Neural progenitor cell (in vitro differentiated cells): ENCODE results near the gene RAB37. TPM values are rescaled to one million over a fixed set of nuclear protein-coding genes. Genes with fewer than 3 reads are reported as not detected.

Experiments
- DNase-seq: peaks from one replicate; pipeline ENCODE4 v3.0.0-alpha.2; 2016; ENCODE audit warnings: low spot score
- H2AFZ ChIP-seq: fragments of 200-600 bp; sonication (generic); replicated peaks from 2 replicates; pipeline ENCODE4 v1.6.1; 2016; ENCODE audit warnings: antibody characterized with exemption
- H3F3A ChIP-seq: fragments of 200-600 bp; sonication (generic); 2 replicates; pipeline ENCODE4 v1.6.1; 2016; ENCODE audit warnings: antibody characterized with exemption, low read depth
- H3K27ac ChIP-seq: fragments of 200-600 bp; sonication (generic); 2 replicates; pipeline ENCODE4 v1.5.1; 2016; ENCODE audit warnings: mild to moderate bottlenecking
- H3K27me3 ChIP-seq: fragments of 200-600 bp; sonication (generic); 2 replicates; pipeline ENCODE4 v1.6.1; 2016; ENCODE audit warnings: mild to moderate bottlenecking, moderate library complexity
- H3K36me3 ChIP-seq: fragments of 200-600 bp; sonication (generic); 2 replicates; pipeline ENCODE4 v1.5.1; 2016
- H3K4me1 ChIP-seq: fragments of 200-600 bp; sonication (generic); 2 replicates; pipeline ENCODE4 v1.6.1; 2016; ENCODE audit warnings: mixed run types
- H3K4me2 ChIP-seq: fragments of 200-600 bp; sonication (generic); 2 replicates; pipeline ENCODE4 v1.6.1; 2016
- H3K4me3 ChIP-seq: fragments of 200-600 bp; sonication (generic); 2 replicates; pipeline ENCODE4 v1.5.1; 2016
- H3K79me2 ChIP-seq: fragments of 200-600 bp; sonication (generic); 2 replicates; pipeline ENCODE4 v1.6.1; 2016; ENCODE audit warnings: low read depth
- H3K9ac ChIP-seq: fragments of 200-600 bp; sonication (generic); 2 replicates; pipeline ENCODE4 v1.6.1; 2016
- H3K9me3 ChIP-seq: fragments of 200-600 bp; sonication (generic); 2 replicates; pipeline ENCODE4 v1.5.1; 2016; ENCODE audit warnings: low read depth
- H4K20me1 ChIP-seq: fragments of 200-600 bp; sonication (generic); 2 replicates; pipeline ENCODE4 v1.6.1; 2016; ENCODE audit warnings: low read depth
- H3K27ac Mint-ChIP-seq: 3 replicates; pipeline ENCODE4 v1.8.0; 2021; ENCODE audit warnings: mixed read lengths
- H3K27me3 Mint-ChIP-seq: 2 replicates; pipeline ENCODE4 v1.8.0; 2022; ENCODE audit warnings: low read depth, mild to moderate bottlenecking, inconsistent platforms, moderate library complexity, mixed read lengths; ENCODE audit not compliant: insufficient read depth
- H3K36me3 Mint-ChIP-seq: 3 replicates; pipeline ENCODE4 v1.8.0; 2021; ENCODE audit warnings: mixed read lengths
- H3K4me1 Mint-ChIP-seq: 3 replicates; pipeline ENCODE4 v1.8.0; 2021; ENCODE audit warnings: mixed read lengths
- H3K4me3 Mint-ChIP-seq: 3 replicates; pipeline ENCODE4 v1.8.0; 2021; ENCODE audit warnings: mild to moderate bottlenecking, moderate library complexity, mixed read lengths
- H3K9me3 Mint-ChIP-seq: 3 replicates; pipeline ENCODE4 v1.8.0; 2020; ENCODE audit warnings: mixed read lengths
- CTCF ChIP-seq: fragments of 200-600 bp; sonication (generic); IDR thresholded peaks from 2 replicates; pipeline ENCODE4 v1.5.1; 2017; ENCODE audit warnings: antibody characterized with exemption, mild to moderate bottlenecking
- EZH2 ChIP-seq: fragments of 200-600 bp; sonication (generic); IDR thresholded peaks from 2 replicates; pipeline ENCODE4 v1.6.1; 2017; ENCODE audit warnings: antibody characterized with exemption, mild to moderate bottlenecking, moderate library complexity
- EZH2phosphoT487 ChIP-seq: fragments of 200-600 bp; sonication (generic); IDR thresholded peaks from 2 replicates; pipeline ENCODE4 v1.6.1; 2017; ENCODE audit warnings: antibody characterized with exemption
- total RNA-seq: library from RNA; depleted of rRNA; stranded (reverse); fragments of >200 nt; gene quantifications from 2 replicates; pipeline ENCODE4 v1.2.3, GENCODE V29; 2015; ENCODE audit warnings: low replicate concordance

RAB37 gene
- total RNA-seq, 1 donor from 2014 or later: 1.5 TPM

- Mint-ChIP-seq H3K36me3 (no peaks in the 10 kb centered on the region), H3K27me3 (peaks cover 3% of the 10 kb centered on the region), H3K27ac (no peak overlapping the region), H3K4me1 (peaks cover 1% of the 10 kb centered on the region), H3K4me3 (no peak overlapping the region), H3K9me3 (no peaks in the 10 kb centered on the region)
- Histone ChIP-seq H4K20me1 (peaks cover 16% of the 10 kb centered on the region), H2AFZ (no peak overlapping the region), H3K79me2 (no peaks in the 10 kb centered on the region), H3K4me3 (no peak overlapping the region), H3K9ac (no peak overlapping the region), H3K9me3 (no peaks in the 10 kb centered on the region), H3K36me3 (no peaks in the 10 kb centered on the region), H3K27ac (no peak overlapping the region), H3K4me2 (no peak overlapping the region), H3K4me1 (no peaks in the 10 kb centered on the region), H3F3A (peaks cover 2% of the 10 kb centered on the region), H3K27me3 (no peaks in the 10 kb centered on the region)
- TF ChIP-seq CTCF (no peak), EZH2 (no peak), EZH2phosphoT487 (no peak)
- DNase-seq: no peak
Measured at GRCh38 chr17:74786431-74787055, 49.5 kb downstream of the RAB37 start.

GRCh38 chr17:74790161-74791058 lies 53.4 kb downstream of the RAB37 start:
- peaks cover 3% of the 10 kb centered on the region for H3K36me3 Mint-ChIP-seq
- DNase-seq: no peak

GRCh38 chr17:74792586-74793105 lies 55.6 kb downstream of the RAB37 start:
- no peaks in the 10 kb centered on the region for H3K4me1 ChIP-seq
- H3K9ac ChIP-seq: no peak overlapping the region
- Mint-ChIP-seq H3K27ac (no peak overlapping the region), H3K36me3 (peaks cover 3% of the 10 kb centered on the region), H3K9me3 (no peaks in the 10 kb centered on the region), H3K4me3 (no peak overlapping the region), H3K4me1 (peaks cover 3% of the 10 kb centered on the region), H3K27me3 (peaks cover 2% of the 10 kb centered on the region)
- no peaks in the 10 kb centered on the region for H3K79me2 ChIP-seq
- DNase-seq: no peak
- H3K4me2 ChIP-seq: no peak overlapping the region
- no peaks in the 10 kb centered on the region for H3K36me3 ChIP-seq
- peaks cover 13% of the 10 kb centered on the region for H4K20me1 ChIP-seq
- H2AFZ ChIP-seq: no peak overlapping the region
- H3K27ac ChIP-seq: no peak overlapping the region
- no peaks in the 10 kb centered on the region for H3K9me3 ChIP-seq
- TF ChIP-seq CTCF: no peak
- no peak for TF ChIP-seq EZH2phosphoT487
- TF ChIP-seq EZH2: no peak
- H3K4me3 ChIP-seq: no peak overlapping the region
- H3F3A ChIP-seq: peaks cover 2% of the 10 kb centered on the region
- no peaks in the 10 kb centered on the region for H3K27me3 ChIP-seq

More at GRCh38 chr17:74790161-74791058, 53.4 kb downstream of the RAB37 start:
- Mint-ChIP-seq H3K4me1 (peaks cover 3% of the 10 kb centered on the region), H3K27ac (no peak overlapping the region), H3K27me3 (peaks cover 2% of the 10 kb centered on the region), H3K9me3 (no peaks in the 10 kb centered on the region), H3K4me3 (no peak overlapping the region)
- Histone ChIP-seq H3K27me3 (no peaks in the 10 kb centered on the region), H3K36me3 (no peaks in the 10 kb centered on the region), H3F3A (peaks cover 2% of the 10 kb centered on the region), H3K79me2 (no peaks in the 10 kb centered on the region), H3K4me1 (no peaks in the 10 kb centered on the region), H3K9me3 (no peaks in the 10 kb centered on the region), H3K27ac (no peak overlapping the region), H4K20me1 (peaks cover 15% of the 10 kb centered on the region), H2AFZ (no peak overlapping the region), H3K4me3 (no peak overlapping the region), H3K9ac (no peak overlapping the region), H3K4me2 (no peak overlapping the region)
- no peak for TF ChIP-seq CTCF
- TF ChIP-seq EZH2phosphoT487: no peak
- no peak for TF ChIP-seq EZH2
